ENCODE data around the gene INPP5A.

GRCh38 chr10:132805599-132805998 is 268.0 kb downstream of the INPP5A start:
- no peak for TF ChIP-seq CTCF (IDR thresholded peaks at IDR 0.05)
- no peak for TF ChIP-seq POLR2A (IDR thresholded peaks at IDR 0.05)
